Measurements from ENCODE around the gene ITGA11. TPM values are rescaled to one million over a fixed set of nuclear protein-coding genes. Genes with fewer than 3 reads are reported as not detected.
"Not testable (repeated sequence)": the region's sequence is repeated elsewhere in the genome, so short reads cannot be mapped to it uniquely, and the experiment has no call there.

ITGA11 gene
- total and polyA plus RNA-seq, 8 donors = 0.19 to 4.1 (median 0.66) TPM

DNA sequence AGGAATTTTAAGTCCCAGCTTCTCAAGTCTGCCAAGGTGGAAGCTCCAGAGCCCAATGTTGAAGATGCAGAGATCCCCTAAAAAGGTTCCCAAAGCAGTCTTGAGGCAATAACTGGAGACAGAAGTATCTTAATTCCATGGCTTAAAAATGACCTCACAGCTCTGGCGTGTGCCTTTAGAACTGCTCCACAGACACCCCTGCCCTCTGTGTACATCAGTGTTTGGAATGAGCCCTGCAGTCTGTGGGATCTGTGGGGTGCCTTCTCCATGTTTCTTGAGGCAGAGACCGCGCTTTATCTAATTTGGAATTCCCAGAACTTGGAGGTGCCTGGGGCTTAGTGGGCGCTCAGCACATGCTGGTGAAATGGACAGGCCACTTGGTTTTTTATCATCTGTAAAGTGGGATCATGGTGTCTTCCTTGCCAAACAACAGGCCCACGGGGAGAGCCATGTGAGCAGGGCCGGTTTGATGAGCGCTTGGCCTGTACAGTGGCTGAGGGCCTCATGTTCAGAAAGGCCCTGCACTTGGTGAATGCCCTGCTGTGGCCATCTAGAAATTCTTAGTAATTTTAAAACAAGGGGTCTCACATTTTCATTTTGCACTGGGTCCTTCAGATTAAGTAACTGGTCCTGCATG is 7.1 kb downstream of the ITGA11 start:
- H3K36me3 ChIP-seq = no peaks in the 10 kb centered on the region
- no peaks in the 10 kb centered on the region for H3K9me3 ChIP-seq
- H3K4me3 ChIP-seq = no peak overlapping the region
- WGBS, 2 donors = 86% methylated on average over 7 of the region's 7 CpGs
- no peak for FAIRE-seq
- DNase-seq = no peak
- intact Hi-C loops (cut with DNase I) = no loop called here
- no peaks in the 10 kb centered on the region for H3K27me3 ChIP-seq
- no peak for ATAC-seq
- no peak overlapping the region for H3K27ac ChIP-seq
- H3K4me1 ChIP-seq = no peaks in the 10 kb centered on the region
- TF ChIP-seq, protein P1, sequence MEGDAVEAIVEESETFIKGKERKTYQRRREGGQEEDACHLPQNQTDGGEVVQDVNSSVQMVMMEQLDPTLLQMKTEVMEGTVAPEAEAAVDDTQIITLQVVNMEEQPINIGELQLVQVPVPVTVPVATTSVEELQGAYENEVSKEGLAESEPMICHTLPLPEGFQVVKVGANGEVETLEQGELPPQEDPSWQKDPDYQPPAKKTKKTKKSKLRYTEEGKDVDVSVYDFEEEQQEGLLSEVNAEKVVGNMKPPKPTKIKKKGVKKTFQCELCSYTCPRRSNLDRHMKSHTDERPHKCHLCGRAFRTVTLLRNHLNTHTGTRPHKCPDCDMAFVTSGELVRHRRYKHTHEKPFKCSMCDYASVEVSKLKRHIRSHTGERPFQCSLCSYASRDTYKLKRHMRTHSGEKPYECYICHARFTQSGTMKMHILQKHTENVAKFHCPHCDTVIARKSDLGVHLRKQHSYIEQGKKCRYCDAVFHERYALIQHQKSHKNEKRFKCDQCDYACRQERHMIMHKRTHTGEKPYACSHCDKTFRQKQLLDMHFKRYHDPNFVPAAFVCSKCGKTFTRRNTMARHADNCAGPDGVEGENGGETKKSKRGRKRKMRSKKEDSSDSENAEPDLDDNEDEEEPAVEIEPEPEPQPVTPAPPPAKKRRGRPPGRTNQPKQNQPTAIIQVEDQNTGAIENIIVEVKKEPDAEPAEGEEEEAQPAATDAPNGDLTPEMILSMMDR (IDR thresholded peaks at IDR 0.05) = no peak

DNA sequence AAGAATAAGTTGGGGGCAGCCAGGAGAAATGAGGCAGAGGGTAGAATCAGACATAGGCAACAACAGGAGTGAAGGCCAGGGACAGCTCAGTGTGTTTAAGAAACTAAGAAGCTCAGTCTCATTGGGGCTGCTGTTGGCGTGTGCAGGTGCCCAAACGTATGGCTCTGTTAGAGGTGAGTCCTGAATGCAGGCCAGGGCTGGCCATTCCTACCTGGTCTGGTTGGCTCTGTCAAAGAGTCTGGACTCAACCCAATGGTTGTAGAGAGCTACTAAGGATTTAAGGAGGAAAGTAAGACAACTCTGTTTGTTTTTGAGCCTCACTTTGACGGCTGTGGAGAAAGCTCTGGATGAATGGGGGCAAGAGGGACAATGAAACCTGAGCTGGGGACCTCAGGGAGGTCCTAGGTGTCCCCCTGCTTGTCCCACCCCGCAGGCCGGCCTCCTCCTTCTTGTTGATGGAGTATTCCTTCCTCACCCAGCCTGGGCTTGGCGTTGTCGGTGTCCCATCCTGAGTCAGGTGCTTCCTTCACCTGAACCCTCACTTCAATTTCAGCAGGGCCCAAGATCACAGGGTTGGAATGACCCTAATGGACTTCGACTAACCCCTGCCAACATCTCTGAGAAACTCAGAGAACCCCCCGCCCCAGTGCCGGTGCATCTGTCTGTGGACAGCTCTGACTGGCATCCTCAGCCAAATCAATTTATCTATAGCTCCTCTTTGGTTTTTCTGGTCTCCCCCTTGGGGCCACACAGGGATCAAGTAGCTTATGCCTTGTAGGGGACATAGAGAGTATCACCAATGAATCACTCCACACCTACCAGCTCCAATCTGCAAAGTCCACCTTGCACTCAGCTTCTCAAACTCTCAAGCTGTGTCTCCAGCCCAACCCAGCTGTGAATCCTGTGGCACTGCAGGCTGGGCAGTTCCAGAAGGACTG is 8.3 kb downstream of the ITGA11 start:
- intact Hi-C loops (cut with DNase I) = no loop called here
- Histone ChIP-seq H3K36me3 (no peaks in the 10 kb centered on the region), H3K4me3 (no peak overlapping the region), H3K27me3 (no peaks in the 10 kb centered on the region), H3K4me1 (no peaks in the 10 kb centered on the region), H3K9me3 (no peaks in the 10 kb centered on the region), H3K27ac (no peak overlapping the region)
- FAIRE-seq (no peak), ATAC-seq (no peak), DNase-seq (no peak)
- TF ChIP-seq, protein P1 (IDR thresholded peaks at IDR 0.05) = no peak
- WGBS, 2 donors = 79 to 81% methylated on average over 10 of the region's 10 CpGs

DNA sequence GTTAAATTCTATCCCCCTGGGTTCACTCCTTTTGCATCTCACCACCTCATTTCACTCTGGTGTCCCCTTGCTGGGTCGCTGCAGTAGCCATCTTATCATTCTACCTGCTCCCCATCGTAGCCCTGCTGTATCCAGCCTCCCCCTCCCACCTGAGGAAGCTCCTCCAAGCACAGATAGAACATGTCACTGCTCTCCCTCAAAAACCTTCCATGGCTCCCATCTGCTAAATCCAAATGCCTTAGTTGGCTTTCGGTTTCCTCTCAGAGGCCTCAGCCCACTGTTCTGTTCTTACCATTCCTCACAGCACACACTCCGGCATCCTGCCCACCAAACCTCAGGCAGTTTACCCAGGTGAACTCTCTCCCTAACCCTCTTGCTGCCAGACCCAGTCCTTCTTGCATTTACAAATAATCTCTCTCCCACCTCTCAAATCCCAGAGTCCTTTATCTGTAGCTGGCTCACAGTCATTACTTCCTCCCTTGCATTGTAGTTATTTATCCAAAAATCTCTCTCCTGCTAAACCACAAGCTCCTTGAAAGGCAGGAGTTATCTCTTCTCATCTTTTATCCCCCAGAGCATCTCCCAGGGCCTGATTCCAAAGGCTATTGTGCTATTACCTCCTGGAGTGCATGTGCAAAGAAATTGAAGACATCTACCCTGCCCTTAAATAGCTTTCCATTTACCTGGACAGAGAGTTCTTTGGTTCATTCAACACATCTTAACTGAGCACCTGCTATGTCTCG is 9.4 kb downstream of the ITGA11 start:
- H3K27ac ChIP-seq; H3K36me3 ChIP-seq; ATAC-seq; H3K4me1 ChIP-seq; H3K9me3 ChIP-seq; H3K27me3 ChIP-seq; H3K4me3 ChIP-seq; DNase-seq; intact Hi-C loops (cut with DNase I); FAIRE-seq: not testable (repeated sequence)
- 76 to 79% methylated on average over 4 of the region's 5 CpGs for WGBS, 2 donors

DNA sequence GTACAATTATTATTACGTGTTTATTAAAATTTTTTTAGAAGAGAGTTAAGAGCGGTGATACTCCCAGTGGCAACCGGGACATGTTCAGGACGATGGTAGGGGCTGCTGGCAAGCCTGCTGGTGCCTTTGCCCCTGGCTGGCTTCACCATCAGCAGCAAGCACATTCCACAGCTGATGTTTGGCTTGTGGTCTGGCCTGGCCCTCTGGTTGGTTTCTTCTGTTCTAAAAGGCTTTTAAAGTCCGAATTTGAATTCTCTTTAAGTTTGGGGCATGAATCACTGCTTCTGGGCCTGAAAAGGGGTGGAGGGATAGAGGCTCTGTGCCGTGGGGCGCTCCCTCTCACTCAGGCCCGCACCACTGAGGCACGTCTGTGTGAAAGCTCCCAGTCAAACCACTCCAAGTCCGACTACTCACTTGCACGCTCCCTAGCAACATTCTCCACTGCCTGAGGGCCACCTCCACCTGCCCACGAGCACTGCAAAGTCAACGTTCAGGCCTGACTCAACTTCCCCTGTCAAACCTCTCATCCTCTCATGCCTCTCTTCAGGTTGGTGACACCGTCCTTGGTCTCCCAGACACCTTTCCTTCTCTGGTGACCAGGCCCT is 10.1 kb downstream of the ITGA11 start:
- intact Hi-C loops (cut with DNase I) = no loop called here
- no peaks in the 10 kb centered on the region for H3K9me3 ChIP-seq
- DNase-seq (no peak), ATAC-seq (no peak), FAIRE-seq (no peak)
- H3K36me3 ChIP-seq = no peaks in the 10 kb centered on the region
- no peaks in the 10 kb centered on the region for H3K4me1 ChIP-seq
- TF ChIP-seq, protein P1 (IDR thresholded peaks at IDR 0.05) = no peak
- H3K27me3 ChIP-seq = no peaks in the 10 kb centered on the region
- no peak overlapping the region for H3K27ac ChIP-seq
- WGBS, 2 donors = 86 to 89% methylated on average over 14 of the region's 14 CpGs
- no peak overlapping the region for H3K4me3 ChIP-seq

DNA sequence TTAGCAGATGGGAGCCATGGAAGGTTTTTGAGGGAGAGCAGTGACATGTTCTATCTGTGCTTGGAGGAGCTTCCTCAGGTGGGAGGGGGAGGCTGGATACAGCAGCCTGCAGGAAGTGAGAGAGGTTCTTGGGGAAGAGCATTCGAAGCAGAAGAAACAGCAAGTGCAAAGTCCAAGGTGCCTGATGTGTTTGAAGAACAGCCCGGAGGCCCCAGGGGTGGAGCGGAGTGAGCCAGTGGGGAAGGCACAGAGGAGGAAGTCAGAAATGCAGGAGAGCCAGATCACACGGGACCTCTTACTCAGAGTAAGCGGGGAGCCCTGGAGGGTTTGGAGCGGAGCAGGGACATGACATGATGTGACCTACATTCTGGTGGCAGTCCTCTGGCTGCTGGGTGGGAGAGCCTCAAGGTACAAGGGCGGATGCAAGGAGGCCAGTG is 10.8 kb downstream of the ITGA11 start:
- no peak overlapping the region for H3K27ac ChIP-seq

More for the DNA sequence above, 10.8 kb downstream of the ITGA11 start:
- no peaks in the 10 kb centered on the region for H3K27me3 ChIP-seq
- TF ChIP-seq, protein P1 (IDR thresholded peaks at IDR 0.05) = no peak
- no peaks in the 10 kb centered on the region for H3K4me1 ChIP-seq
- ATAC-seq = peak in 2 of 4 donors; percentile 46 to 72
- peak in 2 of 6 donors; percentile 12 to 58 for DNase-seq
- FAIRE-seq = no peak
- intact Hi-C loops (cut with DNase I) = no loop called here
- H3K36me3 ChIP-seq = no peaks in the 10 kb centered on the region
- H3K4me3 ChIP-seq = no peak overlapping the region
- 63 to 68% methylated on average over 7 of the region's 7 CpGs for WGBS, 2 donors
- no peaks in the 10 kb centered on the region for H3K9me3 ChIP-seq
